HG03342 (cell line): Measurements from ENCODE around the gene ANKRD11.

Experiments used
- ATAC-seq: cut with Tn5 transposase; IDR thresholded peaks from one replicate; pipeline ENCODE4 v1.9.1; 2021; ENCODE audit warnings: mild to moderate bottlenecking, moderate library complexity; ENCODE audit not compliant: unreplicated experiment

The ANKRD11 gene

DNA sequence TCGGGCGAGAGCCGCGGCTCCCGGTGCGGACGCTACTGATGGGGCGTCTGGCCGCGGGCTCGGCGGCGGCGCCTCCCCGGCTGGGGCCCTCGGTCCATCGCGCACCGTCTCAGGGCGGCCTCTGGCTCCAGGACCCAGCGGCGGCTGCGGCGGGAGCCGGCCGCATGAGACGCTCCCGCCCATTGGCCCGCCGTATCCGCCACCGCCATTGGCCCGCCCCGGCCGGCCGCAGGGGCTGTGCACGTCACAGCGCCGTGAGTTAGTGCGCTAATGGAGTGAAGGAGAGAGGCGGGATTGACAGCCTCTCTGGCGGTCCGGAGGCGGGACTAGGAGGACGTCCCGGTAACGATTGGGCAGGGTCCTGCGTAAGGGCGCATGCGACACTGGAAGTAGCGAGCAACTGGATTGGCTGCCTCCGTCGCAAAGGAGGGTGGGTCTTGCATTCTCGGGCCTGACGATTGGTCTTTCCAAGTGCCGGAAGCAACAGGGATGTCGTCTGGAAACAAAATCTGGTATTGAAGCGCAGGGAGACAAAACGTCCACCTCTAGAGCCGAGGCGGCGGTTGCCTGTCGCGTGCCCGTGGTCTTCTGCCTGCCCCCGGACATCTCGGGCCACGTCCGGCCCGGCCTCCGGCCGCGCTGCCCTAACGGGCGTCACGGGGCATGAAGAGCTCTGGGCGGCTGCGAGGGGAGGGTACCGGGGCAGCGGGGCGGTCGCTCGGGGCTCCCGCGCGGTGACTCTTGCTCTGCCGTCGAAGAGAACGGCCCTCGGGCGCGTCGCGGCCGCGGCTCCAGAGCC lies at the start of gene ANKRD11:
ANKRD11 (minus strand) TSS at position 123 of the 799 bp plus-strand sequence. CDS start 173,542 bp downstream, outside the sequence.
- peak; percentile 84 for ATAC-seq

- ATAC-seq, result no peak
These were observed 47.9 kb upstream of the ANKRD11 start for GRCh38 chr16:89538286-89538685.

DNA sequence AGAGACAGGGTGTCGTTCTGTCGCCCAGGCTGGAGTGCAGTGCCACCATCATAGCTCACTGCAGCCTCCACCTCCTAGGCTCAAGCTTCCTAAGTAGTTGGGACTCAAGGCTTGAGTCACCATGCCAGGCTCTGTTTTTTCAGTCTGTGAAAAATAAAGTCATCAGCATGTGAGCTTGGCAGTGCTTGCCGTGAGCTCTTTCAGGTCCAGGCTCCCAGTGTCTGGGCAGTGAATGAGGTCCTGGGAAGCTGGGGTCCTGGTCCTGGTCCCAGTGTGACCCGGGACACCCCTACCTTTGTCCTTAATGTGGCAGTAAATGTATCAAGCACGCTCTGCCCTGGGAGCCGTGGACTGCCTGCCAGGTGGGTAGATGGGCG lies 47.2 kb upstream of the ANKRD11 start:
- no peak for ATAC-seq

GRCh38 chr16:89536886-89537548 lies 46.7 kb upstream of the ANKRD11 start:
- ATAC-seq, result no peak

GRCh38 chr16:89536371-89536770 lies 46.0 kb upstream of the ANKRD11 start:
- no peak for ATAC-seq

- no peak for ATAC-seq
These were observed 43.9 kb upstream of the ANKRD11 start for GRCh38 chr16:89534252-89534756.

DNA sequence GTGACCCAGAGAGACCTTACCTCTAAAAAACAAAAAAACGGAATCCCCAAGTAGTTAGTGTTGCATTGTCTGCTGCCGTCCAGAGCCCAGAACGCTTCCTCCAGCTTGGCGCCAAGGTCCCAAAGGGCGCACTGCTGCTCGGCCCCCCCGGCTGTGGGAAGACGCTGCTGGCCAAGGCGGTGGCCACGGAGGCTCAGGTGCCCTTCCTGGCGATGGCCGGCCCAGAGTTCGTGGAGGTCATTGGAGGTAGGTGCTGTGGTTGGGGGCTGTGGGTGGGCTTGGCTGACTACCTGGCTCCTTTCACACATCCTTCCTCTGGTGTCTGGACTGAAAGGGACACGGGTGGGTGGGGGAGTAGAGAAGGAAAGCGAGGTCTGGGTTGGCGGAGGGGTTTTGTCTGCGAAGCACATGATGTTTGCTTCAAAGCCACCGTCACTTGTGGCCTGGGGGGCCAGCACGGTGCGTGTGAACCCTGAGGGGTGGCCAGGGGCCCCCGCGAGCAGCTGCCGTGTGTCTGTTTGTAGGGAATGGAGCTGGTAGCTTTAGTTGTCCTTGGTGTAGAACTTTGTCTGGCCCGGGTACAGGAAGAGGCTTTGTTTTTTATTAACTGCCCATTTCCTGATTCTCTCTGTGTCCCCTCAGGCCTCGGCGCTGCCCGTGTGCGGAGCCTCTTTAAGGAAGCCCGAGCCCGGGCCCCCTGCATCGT lies 41.6 kb upstream of the ANKRD11 start:
- ATAC-seq, result no peak

DNA sequence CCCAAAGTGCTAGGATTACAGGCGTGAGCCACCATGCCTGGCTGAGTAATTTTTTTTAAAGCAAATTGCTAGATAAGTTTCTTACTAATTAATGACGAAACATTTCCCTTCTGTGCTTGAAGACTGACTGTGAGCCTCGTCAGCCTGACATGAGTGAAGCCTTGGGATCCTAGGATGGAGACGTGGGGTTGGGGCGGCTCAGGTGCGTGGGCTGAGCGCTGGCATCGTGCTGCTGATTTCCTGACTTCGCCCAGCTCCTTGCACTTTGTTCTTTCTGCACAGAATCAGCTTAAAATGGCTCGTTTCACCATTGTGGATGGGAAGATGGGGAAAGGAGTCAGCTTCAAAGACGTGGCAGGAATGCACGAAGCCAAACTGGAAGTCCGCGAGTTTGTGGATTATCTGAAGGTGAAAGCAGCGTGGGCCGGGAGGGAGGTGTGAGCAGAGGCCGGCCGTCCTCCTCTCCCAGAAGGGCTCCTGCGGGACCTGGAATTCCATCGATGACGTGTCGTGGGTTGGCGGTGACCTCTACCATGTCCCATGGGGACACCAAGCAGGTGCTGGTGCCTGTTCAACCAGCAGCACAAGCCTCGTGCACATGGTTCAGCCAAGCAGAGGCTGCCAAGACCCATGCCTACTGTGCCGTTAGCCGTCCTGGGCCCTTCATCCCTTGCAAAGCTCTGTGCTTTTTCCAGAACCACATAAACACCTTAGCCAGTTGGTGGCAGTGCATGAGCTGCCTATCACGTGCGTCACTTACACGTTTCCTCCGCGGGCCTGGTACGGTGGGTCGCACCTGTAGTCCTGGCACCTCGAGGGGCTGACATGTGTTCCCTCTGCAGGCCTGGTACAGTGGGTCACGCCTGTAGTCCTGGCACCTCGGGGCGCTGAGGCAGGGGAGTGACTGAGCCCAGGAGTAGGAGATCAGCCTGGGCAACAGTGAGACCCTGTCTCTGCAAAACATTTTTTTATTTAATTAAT lies 40.3 kb upstream of the ANKRD11 start:
- no peak for ATAC-seq

DNA sequence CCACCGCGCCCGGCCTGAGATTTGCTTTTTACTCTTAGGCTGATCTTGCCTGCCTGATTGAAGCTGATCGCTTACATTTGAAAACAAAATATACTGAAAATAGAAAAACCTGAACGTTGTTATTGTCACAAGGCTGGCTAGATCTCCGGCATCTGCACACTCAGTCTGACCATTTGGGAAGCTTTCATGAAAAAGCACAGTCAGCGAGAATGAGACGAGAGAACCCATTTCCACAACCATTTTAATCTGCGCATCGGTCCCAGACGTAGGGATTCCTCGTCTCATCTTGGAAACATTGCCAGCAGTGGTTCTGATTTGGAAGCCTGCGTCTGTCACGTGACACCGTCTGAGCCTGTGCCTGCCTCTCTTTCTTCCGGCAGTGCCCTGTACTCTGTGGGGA lies 38.7 kb upstream of the ANKRD11 start:
- ATAC-seq, result no peak

GRCh38 chr16:89525146-89525913 lies 35.0 kb upstream of the ANKRD11 start:
- ATAC-seq, result no peak

DNA sequence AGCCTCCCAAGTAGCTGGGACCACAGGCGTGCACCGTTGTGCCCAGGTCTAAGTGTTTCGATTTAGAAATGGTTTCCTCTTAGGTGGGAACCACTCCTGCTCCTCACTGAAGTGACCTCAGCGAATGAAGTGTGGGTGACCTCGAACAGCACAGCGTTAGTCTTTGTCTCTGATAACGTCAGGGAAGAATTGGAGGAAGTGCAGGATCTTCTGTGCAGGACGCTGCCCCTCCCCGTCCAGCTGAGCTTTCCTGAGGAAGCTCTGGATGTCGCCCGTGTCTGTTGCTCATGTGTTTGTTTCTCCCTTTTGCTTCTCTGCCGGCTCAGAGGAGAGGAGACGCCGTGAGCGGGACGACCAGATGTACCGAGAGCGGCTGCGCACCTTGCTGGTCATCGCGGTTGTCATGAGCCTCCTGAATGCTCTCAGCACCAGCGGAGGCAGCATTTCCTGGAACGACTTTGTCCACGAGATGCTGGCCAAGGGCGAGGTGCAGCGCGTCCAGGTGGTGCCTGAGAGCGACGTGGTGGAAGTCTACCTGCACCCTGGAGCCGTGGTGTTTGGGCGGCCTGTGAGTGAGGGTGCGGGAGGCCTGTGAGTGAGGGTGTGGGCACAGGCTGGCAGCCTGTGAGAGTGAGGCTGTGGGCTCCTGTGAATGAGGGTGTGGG lies 33.5 kb upstream of the ANKRD11 start:
- ATAC-seq, result no peak

DNA sequence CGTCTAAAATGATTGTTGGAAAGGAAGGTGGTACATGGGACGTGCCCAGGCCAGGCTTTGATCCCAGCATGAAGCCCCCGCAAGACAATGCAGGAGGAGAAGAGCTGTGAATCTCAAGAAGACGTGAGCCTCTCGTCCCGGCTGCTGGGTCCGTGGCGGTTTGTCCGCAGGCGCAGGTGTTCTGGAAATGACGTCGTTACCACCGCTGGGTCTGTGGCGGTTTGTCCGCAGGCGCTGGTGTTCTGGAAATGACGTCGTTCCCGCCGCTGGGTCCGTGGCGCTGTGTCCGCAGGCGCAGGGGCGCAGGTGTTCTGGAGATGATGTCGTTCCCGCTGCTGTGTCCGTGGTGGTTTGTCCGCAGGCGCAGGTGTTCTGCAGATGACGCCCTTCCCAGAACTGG lies 31.9 kb upstream of the ANKRD11 start:
- ATAC-seq, result no peak

DNA sequence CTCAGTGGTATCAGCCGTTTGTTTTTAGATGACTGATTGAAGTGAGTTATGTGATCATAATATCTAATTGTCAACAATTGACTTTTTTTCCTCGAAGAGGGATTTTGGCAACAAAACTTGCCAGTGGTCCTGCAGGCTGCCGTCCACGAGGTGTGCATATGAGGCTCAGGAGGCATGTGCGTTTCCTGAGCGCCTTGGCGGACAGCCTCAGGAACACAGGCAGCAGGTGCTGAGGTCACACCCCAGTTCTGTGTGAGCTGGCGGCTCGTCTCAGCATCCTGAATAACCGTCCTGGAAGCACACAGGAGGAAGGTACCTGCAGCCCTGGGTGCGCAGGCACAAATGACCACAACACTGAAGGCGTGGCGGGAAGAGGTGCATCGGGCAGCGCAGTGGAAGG lies 29.5 kb upstream of the ANKRD11 start:
- ATAC-seq, result no peak

DNA sequence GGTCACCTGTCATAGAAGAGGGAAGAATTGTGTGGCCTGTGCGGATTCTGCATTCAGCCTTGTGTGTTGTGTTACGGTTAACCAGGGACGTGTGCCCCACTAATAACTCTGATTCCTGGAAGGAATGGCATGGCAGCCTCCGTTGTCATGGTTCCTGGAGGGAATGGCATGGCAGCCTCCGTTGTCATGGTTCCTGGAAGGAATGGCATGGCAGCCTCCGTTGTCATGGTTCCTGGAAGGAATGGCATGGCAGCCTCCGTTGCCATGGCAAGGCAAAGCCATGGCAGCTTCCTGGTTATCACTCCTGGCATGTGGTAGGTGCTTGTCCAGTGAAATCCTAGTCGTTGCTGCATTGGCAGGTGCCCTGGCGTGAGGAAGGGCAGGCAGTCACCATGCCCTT lies 26.8 kb upstream of the ANKRD11 start:
- no peak for ATAC-seq

GRCh38 chr16:89512453-89512852 lies 22.1 kb upstream of the ANKRD11 start:
- ATAC-seq, result no peak

- ATAC-seq, result no peak
These were observed 21.0 kb upstream of the ANKRD11 start for GRCh38 chr16:89511374-89511773.

DNA sequence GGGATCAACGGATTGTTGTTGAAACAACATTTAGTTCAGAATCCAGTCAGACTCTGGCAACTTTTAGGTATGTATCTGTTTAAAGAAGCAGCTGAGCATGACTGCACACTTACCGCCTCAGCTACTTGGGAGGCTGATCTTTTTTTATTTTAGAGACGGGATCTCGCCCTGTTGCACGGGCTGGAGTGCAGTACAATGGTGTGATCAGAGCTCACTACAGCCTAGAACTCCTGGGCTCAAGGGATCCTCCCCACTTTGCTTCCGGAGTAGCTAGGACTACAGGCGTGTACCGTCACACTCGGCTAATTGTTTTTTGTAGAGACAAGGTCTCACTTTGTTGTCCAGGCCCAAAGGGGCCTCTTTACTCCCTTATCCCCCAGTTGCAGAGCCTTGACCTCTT lies 20.2 kb upstream of the ANKRD11 start:
- no peak for ATAC-seq

DNA sequence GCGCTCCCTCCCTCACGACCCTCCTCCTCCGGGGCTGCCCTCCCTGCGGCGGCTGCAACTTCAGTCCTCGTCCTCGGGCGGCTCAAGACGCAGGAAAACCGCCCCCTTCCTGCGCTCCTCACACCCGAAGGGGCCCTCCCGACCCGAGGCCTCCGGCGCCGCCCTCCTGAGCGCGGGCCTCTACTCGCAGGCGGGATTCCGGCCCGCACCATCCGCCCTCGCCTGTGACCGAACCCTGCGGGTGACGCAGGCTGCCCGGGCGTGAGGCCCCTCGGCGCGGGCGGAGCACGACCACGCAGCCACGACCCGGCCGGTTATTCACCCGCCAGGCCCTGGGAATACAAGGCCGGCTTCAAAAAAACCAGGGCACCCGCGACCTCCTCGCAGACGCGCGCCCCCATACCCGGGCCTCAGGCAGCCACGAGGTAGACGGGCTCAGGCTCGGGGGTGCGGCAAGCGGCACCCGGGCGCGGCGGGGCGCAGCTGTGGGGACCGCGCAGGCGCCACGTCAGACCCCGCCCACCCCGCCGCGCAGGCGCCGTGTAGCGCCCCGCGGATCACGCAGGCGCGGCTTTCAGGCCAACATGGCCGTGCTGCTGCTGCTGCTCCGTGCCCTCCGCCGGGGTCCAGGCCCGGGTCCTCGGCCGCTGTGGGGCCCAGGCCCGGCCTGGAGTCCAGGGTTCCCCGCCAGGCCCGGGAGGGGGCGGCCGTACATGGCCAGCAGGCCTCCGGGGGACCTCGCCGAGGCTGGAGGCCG lies 17.7 kb upstream of the ANKRD11 start, which contains the start of gene SPG7:
SPG7 (plus strand) TSS at position 570 of the 757 bp plus-strand sequence; CDS start at position 585, 15 bp downstream.
- ATAC-seq, result peak; percentile 64
